Cardiac ventricle fibroblast (primary cell): Measurements from ENCODE around the gene METTL13. TPM values are rescaled to one million over a fixed set of nuclear protein-coding genes. Genes with fewer than 3 reads are reported as not detected.

ENCODE experiments used
- total RNA-seq: library from RNA; depleted of rRNA; stranded (reverse); fragments of >200 nt; gene quantifications from 2 replicates; pipeline ENCODE4 v1.2.3, GENCODE V29; 2015

METTL13 gene
- total RNA-seq: 19.0 and 20.7 TPM in 2 replicates

GRCh38 chr1:171781176-171781875 lies at the start of gene METTL13:
TSS of gene METTL13 (plus strand) at chr1:171781660. CDS start at chr1:171781968, 308 bp downstream.

GRCh38 chr1:171741872-171742576 lies 39.4 kb upstream of the METTL13 start, which contains the start of gene VAMP4:
TSS of gene VAMP4 (minus strand) at chr1:171742065. CDS start at chr1:171738414, 3,651 bp downstream.

GRCh38 chr1:171841050-171841910 lies 59.8 kb downstream of the METTL13 start, which contains the start of gene DNM3:
TSS of gene DNM3 (plus strand) at chr1:171841498. CDS start at chr1:171841657, 159 bp downstream.

Other genes with a start within 250 kb of the METTL13 start
- not detected in 2 replicates for gene MYOCOS, start 159.4 kb upstream of the METTL13 start, total RNA-seq
- gene MYOC, start 129.0 kb upstream of the METTL13 start, total RNA-seq: 0.10 TPM in 1 of 2 replicates, not detected in the other
- 4.6 and 8.3 TPM in 2 replicates for gene VAMP4, start 39.6 kb upstream of the METTL13 start, total RNA-seq
- 0.05 and 0.44 TPM in 2 replicates for gene DNM3, start 59.8 kb downstream of the METTL13 start, total RNA-seq